Naive thymus-derived CD4-positive, alpha-beta T cell (primary cell): ENCODE results near the gene FAM118B. TPM values are rescaled to one million over a fixed set of nuclear protein-coding genes. Genes with fewer than 3 reads are reported as not detected.
A peak's percentile ranks its signal among the peaks of the same experiment; 100 is the strongest.

Source experiments
- ATAC-seq: fragments of 150-1000 bp; cut with Tn5 transposase; 2 replicates; pipeline ENCODE4 v1.10.0; 2021; ENCODE audit warnings: mild to moderate bottlenecking, moderate library complexity
- CTCF ChIA-PET: fragments of 350-600 bp; sonication (Branson Sonifier 250); formaldehyde crosslinking; loops from one replicate; lab custom pipeline; 2021; ENCODE audit warnings: antibody characterized with exemption; lab: Charles Lee
- POLR2A ChIA-PET: fragments of 350-600 bp; sonication (Branson Sonifier 250); formaldehyde crosslinking; loops from one replicate; lab custom pipeline; 2021; ENCODE audit warnings: antibody characterized with exemption, inconsistent platforms; lab: Charles Lee
- DNase-seq, 9 donors: peaks; one replicate each; pipeline versions ENCODE4 v3.0.0 to v3.0.0-alpha.2; 2020 to 2022; ENCODE audit warnings: mixed read lengths in 1 of 9
- H3K27ac ChIP-seq: one replicate; pipeline ENCODE4 v1.7.0; 2013; ENCODE audit warnings: mild to moderate bottlenecking, low read depth, low read length, moderate library complexity
- H3K27me3 ChIP-seq, 2 donors: one replicate each; pipeline ENCODE4 v1.7.0; 2013; ENCODE audit warnings: low read length in 2 of 2, mild to moderate bottlenecking in 2 of 2, moderate library complexity in 2 of 2; ENCODE audit not compliant: control insufficient read depth in 2 of 2, insufficient read depth in 2 of 2
- H3K36me3 ChIP-seq, 3 experiments: 1 replicate in 2 of 3; 2 replicates in 1 of 3; pipeline ENCODE4 v1.7.0; 2013; ENCODE audit warnings: low read length in 3 of 3, mild to moderate bottlenecking in 3 of 3, moderate library complexity in 1 of 3; ENCODE audit not compliant: insufficient read depth in 3 of 3, control insufficient read depth in 2 of 3
- H3K4me1 ChIP-seq, 2 donors: one replicate each; pipeline ENCODE4 v1.7.0; 2013; ENCODE audit warnings: low read length in 2 of 2, mild to moderate bottlenecking in 2 of 2, moderate library complexity in 1 of 2; ENCODE audit not compliant: control insufficient read depth in 2 of 2, insufficient read depth in 2 of 2
- H3K4me3 ChIP-seq: 2 replicates; pipeline ENCODE4 v1.7.0; 2013; ENCODE audit warnings: mild to moderate bottlenecking, low read length
- H3K9me3 ChIP-seq, 3 experiments: 1 replicate in 2 of 3; 2 replicates in 1 of 3; pipeline ENCODE4 v1.7.0; 2013; ENCODE audit warnings: low read length in 3 of 3; ENCODE audit not compliant: control insufficient read depth in 2 of 3
- H3K27ac Mint-ChIP-seq, 9 donors: one replicate each; pipeline ENCODE4 v1.8.0; 2020 to 2022; ENCODE audit warnings: mixed read lengths in 9 of 9, mild to moderate bottlenecking in 8 of 9, moderate library complexity in 5 of 9, inconsistent platforms in 2 of 9
- H3K27me3 Mint-ChIP-seq, 5 donors: one replicate each; pipeline ENCODE4 v1.8.0; 2021 to 2022; ENCODE audit warnings: mixed read lengths in 5 of 5, mild to moderate bottlenecking in 1 of 5
- H3K36me3 Mint-ChIP-seq, 5 donors: one replicate each; pipeline ENCODE4 v1.8.0; 2020 to 2022; ENCODE audit warnings: mixed read lengths in 5 of 5, mild to moderate bottlenecking in 3 of 5, inconsistent platforms in 1 of 5
- H3K4me1 Mint-ChIP-seq, 7 donors: one replicate each; pipeline ENCODE4 v1.8.0; 2020 to 2022; ENCODE audit warnings: mixed read lengths in 7 of 7, mild to moderate bottlenecking in 3 of 7, inconsistent platforms in 1 of 7
- H3K4me3 Mint-ChIP-seq, 10 donors: one replicate each; pipeline ENCODE4 v1.8.0; 2020 to 2022; ENCODE audit warnings: mild to moderate bottlenecking in 10 of 10, mixed read lengths in 10 of 10, moderate library complexity in 6 of 10, inconsistent platforms in 2 of 10
- H3K9me3 Mint-ChIP-seq, 11 donors: one replicate each; pipeline ENCODE4 v1.8.0; 2020 to 2022; ENCODE audit warnings: mixed read lengths in 11 of 11, mild to moderate bottlenecking in 4 of 11, inconsistent platforms in 1 of 11, moderate library complexity in 1 of 11
- intact Hi-C, 2 donors: fragments of 100-400 bp; cut with micrococcal nuclease; formaldehyde crosslinking; loops; one replicate each; pipeline ENCODE4 v1.15.1; 2023
- polyA plus RNA-seq, 2 donors: library from polyadenylated mRNA; unstranded; fragments of 300-500 nt; fragmentation: Illumina TruSeq; gene quantifications; one replicate each; pipeline ENCODE4 v1.2.3, GENCODE V29; 2021
- total RNA-seq, 6 experiments: library from RNA in 5 of 6; stranded (reverse) in 5 of 6; gene quantifications; 1 replicate in 5 of 6; 2 replicates in 1 of 6; pipeline ENCODE4 v1.2.3 and lab custom pipeline; 2021 to 2026

The FAM118B gene
- total and polyA plus RNA-seq, 7 experiments from 2014 or later = 4.0 to 14.7 (median 10.8) TPM

DNA sequence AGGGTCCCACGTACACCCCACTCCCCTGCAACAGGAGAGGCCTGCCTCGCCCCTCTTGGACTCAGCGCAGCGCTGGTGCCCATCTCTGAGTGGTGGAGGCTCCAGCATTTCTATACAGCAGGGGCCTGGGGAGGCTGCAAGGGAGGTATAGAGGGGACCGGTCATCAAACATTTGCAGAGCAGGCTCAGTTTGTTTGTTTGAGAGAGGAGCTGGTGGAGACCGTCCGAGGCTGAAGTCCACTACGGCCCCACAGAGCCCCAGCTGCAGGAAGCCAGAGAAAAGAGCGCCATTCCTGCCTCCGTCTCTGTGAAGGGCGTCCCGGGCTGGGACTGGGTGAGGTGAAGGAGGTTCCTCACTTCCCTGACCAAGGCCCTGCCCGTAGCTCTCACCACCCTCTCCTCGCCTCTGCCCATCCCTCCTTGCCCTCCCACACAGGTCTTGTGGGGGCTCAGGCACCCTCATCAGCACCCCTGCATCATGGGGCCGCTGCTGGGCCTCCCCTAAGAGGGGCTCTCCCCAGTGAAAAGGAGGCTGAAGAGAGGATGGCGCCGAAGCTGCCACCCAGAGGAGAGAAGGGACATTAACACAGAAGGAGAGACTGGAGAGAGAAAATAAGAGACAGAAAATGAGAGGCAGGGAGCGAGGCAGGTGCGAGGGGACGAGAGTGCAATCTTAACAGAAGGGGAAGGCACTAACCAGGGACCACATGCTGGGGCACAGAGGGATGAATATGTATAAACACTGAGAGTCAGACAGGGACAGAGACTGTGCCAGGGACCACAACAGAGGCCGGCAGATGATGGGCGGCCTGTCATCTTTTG is 24.7 kb upstream of the FAM118B start:
- peak in 1 of 9 donors; percentile 2 for DNase-seq
- H3K9me3 ChIP-seq = no peaks in the 10 kb centered on the region
- Mint-ChIP-seq H3K36me3 (peaks cover 0 to 19% (median 3%) of the 10 kb centered on the region in 5 donors), H3K27ac (peak overlapping the region in 1 of 9 donors; percentile 76), H3K27me3 (no peaks in the 10 kb centered on the region), H3K4me3 (peak overlapping the region in 1 of 10 donors; percentile 15), H3K4me1 (peaks cover 0 to 15% (median 4%) of the 10 kb centered on the region in 7 donors), H3K9me3 (no peaks in the 10 kb centered on the region)
- no peaks in the 10 kb centered on the region for H3K4me1 ChIP-seq
- peaks cover 0 to 30% (median 1%) of the 10 kb centered on the region in 3 experiments for H3K36me3 ChIP-seq
- H3K27ac ChIP-seq = no peak overlapping the region
- intact Hi-C loops = no loop called here
- no peaks in the 10 kb centered on the region for H3K27me3 ChIP-seq
- H3K4me3 ChIP-seq = no peak overlapping the region
- ChIA-PET POLR2A (no interaction called here), CTCF (no interaction called here)
- no peak for ATAC-seq

- H3K4me1 Mint-ChIP-seq = peaks cover 0 to 9% (median 2%) of the 10 kb centered on the region in 7 donors
- no peaks in the 10 kb centered on the region for H3K27me3 Mint-ChIP-seq
- DNase-seq = peak in 1 of 9 donors; percentile 1
- H3K9me3 ChIP-seq = no peaks in the 10 kb centered on the region
- H3K36me3 Mint-ChIP-seq = peaks cover 0 to 21% (median 5%) of the 10 kb centered on the region in 5 donors
- H3K27ac Mint-ChIP-seq = peak overlapping the region in 2 of 9 donors; percentile 41 to 67
- no peak for ATAC-seq
- intact Hi-C loops = no loop called here
- H3K9me3 Mint-ChIP-seq = no peaks in the 10 kb centered on the region
- H3K4me1 ChIP-seq = no peaks in the 10 kb centered on the region
- no peak overlapping the region for H3K4me3 ChIP-seq
- H3K4me3 Mint-ChIP-seq = no peak overlapping the region
- H3K36me3 ChIP-seq = peaks cover 0 to 44% (median 4%) of the 10 kb centered on the region in 3 experiments
- POLR2A ChIA-PET = no interaction called here
- H3K27ac ChIP-seq = no peak overlapping the region
- CTCF ChIA-PET = interaction anchor here (0.7 to 1.3 kb wide), 2 partner anchors 264 to 266 kb away, joined by 3 read pairs; no protein-coding TSS in a partner anchor
- no peaks in the 10 kb centered on the region for H3K27me3 ChIP-seq
Measured at GRCh38 chr11:126188332-126189108, 23.1 kb upstream of the FAM118B start.

GRCh38 chr11:126189109-126189929 is 22.3 kb upstream of the FAM118B start:
- no peak overlapping the region for H3K27ac Mint-ChIP-seq
- Histone ChIP-seq H3K4me3 (no peak overlapping the region), H3K36me3 (peaks cover 0 to 44% (median 4%) of the 10 kb centered on the region in 3 experiments), H3K9me3 (no peaks in the 10 kb centered on the region), H3K4me1 (no peaks in the 10 kb centered on the region), H3K27ac (no peak overlapping the region), H3K27me3 (no peaks in the 10 kb centered on the region)
- ATAC-seq (no peak), DNase-seq (peak in 1 of 9 donors; percentile 3)
- no peaks in the 10 kb centered on the region for H3K27me3 Mint-ChIP-seq
- peaks cover 0 to 21% (median 5%) of the 10 kb centered on the region in 5 donors for H3K36me3 Mint-ChIP-seq
- H3K4me3 Mint-ChIP-seq = no peak overlapping the region
- no peaks in the 10 kb centered on the region for H3K9me3 Mint-ChIP-seq
- intact Hi-C loops = no loop called here
- peaks cover 0 to 9% (median 3%) of the 10 kb centered on the region in 7 donors for H3K4me1 Mint-ChIP-seq
- CTCF ChIA-PET = interaction anchor here (1.0 to 1.3 kb wide), 4 partner anchors 129 to 266 kb away, joined by 3 to 4 read pairs (median 3); partner anchors contain the start of gene VSIG10L2
- POLR2A ChIA-PET = no interaction called here

DNA sequence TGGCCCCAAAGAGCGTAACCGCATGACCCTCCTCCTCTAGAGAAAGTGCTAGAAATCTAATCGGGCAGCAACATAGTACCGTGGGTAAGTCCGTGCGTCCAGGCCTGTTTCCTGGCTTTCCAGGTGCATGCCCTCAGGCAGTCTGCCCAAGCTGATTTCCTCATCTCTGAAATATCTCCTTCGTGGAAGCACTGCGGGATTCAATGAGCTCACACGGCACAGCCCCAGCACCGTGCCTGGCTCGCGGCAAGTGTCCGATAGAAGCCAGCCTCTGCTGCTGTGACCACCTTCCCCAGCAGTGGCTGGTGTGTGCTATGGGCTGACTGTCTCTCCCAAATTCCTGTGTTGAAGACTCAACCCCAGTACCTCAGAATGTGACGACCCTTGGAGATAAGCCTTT is 20.8 kb upstream of the FAM118B start:
- Mint-ChIP-seq H3K27ac (peak overlapping the region in 1 of 9 donors; percentile 9), H3K27me3 (no peaks in the 10 kb centered on the region), H3K4me1 (peaks cover 0 to 9% (median 4%) of the 10 kb centered on the region in 7 donors), H3K9me3 (peaks cover 0 to 1% (median 0%) of the 10 kb centered on the region in 11 donors), H3K36me3 (peaks cover 0 to 31% (median 8%) of the 10 kb centered on the region in 5 donors), H3K4me3 (no peak overlapping the region)
- ChIA-PET POLR2A (no interaction called here), CTCF (interaction anchor here (1.9 kb wide), 1 partner anchor 248 kb away, joined by 4 read pairs; no protein-coding TSS in a partner anchor)
- H3K9me3 ChIP-seq = no peaks in the 10 kb centered on the region
- peaks cover 0 to 50% (median 4%) of the 10 kb centered on the region in 3 experiments for H3K36me3 ChIP-seq
- no peak for ATAC-seq
- no peaks in the 10 kb centered on the region for H3K27me3 ChIP-seq
- H3K27ac ChIP-seq = no peak overlapping the region
- peak in 1 of 9 donors; percentile 0 for DNase-seq
- no peaks in the 10 kb centered on the region for H3K4me1 ChIP-seq
- no peak overlapping the region for H3K4me3 ChIP-seq
- intact Hi-C loops = no loop called here

DNA sequence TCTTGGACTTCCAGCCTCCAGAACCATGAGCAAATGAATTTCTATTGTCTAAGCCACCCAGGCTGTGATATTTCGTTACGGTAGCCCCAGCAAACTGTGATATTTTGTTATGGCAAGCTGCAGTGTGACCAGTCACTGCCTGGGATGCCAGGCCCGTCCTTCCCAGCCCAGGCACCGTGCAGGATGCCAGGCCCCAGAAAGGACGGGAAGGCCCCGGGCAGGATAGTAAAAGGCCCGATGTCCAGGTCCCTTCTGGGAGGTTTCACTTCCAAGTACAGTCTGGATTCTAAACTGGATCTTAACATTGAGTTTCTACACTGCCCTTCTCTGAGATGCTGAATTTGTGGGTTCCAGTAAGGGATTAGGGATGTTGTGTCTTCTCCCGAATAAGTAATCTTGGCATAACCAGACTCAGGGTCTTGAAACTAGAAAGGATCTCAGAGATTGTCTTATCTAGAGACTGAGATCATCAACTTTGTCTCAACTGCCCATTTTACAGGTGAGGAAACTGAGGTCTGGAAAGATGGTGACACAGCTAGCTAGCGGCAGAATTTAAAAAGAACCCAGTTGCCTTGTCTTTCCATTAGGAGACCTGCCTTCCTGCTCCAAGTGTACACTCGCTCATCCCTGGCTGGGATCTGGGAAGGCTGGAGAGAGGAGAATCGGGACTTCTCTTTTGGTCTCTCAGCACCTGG is 20.1 kb upstream of the FAM118B start:
- intact Hi-C loops = no loop called here

More for the DNA sequence above, 20.1 kb upstream of the FAM118B start:
- ChIA-PET CTCF (interaction anchor here (1.9 kb wide), 1 partner anchor 249 kb away, joined by 4 read pairs; no protein-coding TSS in a partner anchor), POLR2A (no interaction called here)
- Mint-ChIP-seq H3K27me3 (no peaks in the 10 kb centered on the region), H3K27ac (no peak overlapping the region), H3K36me3 (peaks cover 4 to 37% (median 13%) of the 10 kb centered on the region in 5 donors), H3K4me1 (peaks cover 0 to 9% (median 4%) of the 10 kb centered on the region in 7 donors), H3K4me3 (no peak overlapping the region), H3K9me3 (peaks cover 0 to 5% (median 0%) of the 10 kb centered on the region in 11 donors)
- DNase-seq (no peak), ATAC-seq (no peak)
- no peaks in the 10 kb centered on the region for H3K9me3 ChIP-seq
- H3K4me1 ChIP-seq = no peaks in the 10 kb centered on the region
- no peaks in the 10 kb centered on the region for H3K27me3 ChIP-seq
- no peak overlapping the region for H3K27ac ChIP-seq
- peaks cover 0 to 54% (median 4%) of the 10 kb centered on the region in 3 experiments for H3K36me3 ChIP-seq
- H3K4me3 ChIP-seq = no peak overlapping the region
